IMR-90 (cell line): ENCODE data around the gene NETO2. TPM values are rescaled to one million over a fixed set of nuclear protein-coding genes. Genes with fewer than 3 reads are reported as not detected.
A peak's percentile ranks its signal among the peaks of the same experiment; 100 is the strongest.

ENCODE experiments used
- ATAC-seq: fragments of 200-7000 bp; cut with Tn5 transposase; 2 replicates; pipeline ENCODE4 v1.9.1; 2020; ENCODE audit warnings: low read depth, mild to moderate bottlenecking, moderate library complexity
- BruUV-seq: library from RNA; stranded (reverse); fragments of 400-500 nt; replicated peaks from 2 replicates; lab custom pipeline; 2021; lab: Mats Ljungman, UMichigan
- CTCF ChIA-PET: fragments of 300-600 bp; formaldehyde crosslinking; extraction: SDS; loops from one replicate; lab custom pipeline; 2021; ENCODE audit warnings: antibody characterized with exemption; lab: Yijun Ruan, JAX
- POLR2A ChIA-PET: fragments of 300-600 bp; sonication (Branson Sonifier 250); formaldehyde crosslinking; loops from one replicate; lab custom pipeline; 2022; ENCODE audit warnings: antibody characterized with exemption; ENCODE audit not compliant: unreplicated experiment; lab: Charles Lee
- DNase-seq: peaks from one replicate; pipeline ENCODE4 v3.0.0; 2013
- H2AFZ ChIP-seq: replicated peaks from 2 replicates; pipeline ENCODE3; 2013; ENCODE audit warnings: low read length, mild to moderate bottlenecking; ENCODE audit not compliant: poor library complexity
- H2AK5ac ChIP-seq: 2 replicates; pipeline ENCODE4 v1.6.1; 2013; ENCODE audit warnings: low read depth, low read length, inconsistent platforms
- H2AK9ac ChIP-seq: replicated peaks from 2 replicates; pipeline ENCODE3; 2013; ENCODE audit warnings: mild to moderate bottlenecking, low read depth, low read length, moderate library complexity; ENCODE audit not compliant: poor library complexity
- H2BK120ac ChIP-seq: 2 replicates; pipeline ENCODE4 v1.6.1; 2013; ENCODE audit warnings: low read depth, low read length, inconsistent platforms
- H2BK15ac ChIP-seq: 3 replicates; pipeline ENCODE4 v1.6.1; 2013; ENCODE audit warnings: low read depth, low read length, inconsistent platforms
- H2BK20ac ChIP-seq: 2 replicates; pipeline ENCODE4 v1.6.1; 2013; ENCODE audit warnings: low read depth, mild to moderate bottlenecking, inconsistent platforms, low read length, moderate library complexity
- H2BK5ac ChIP-seq: 2 replicates; pipeline ENCODE4 v1.6.1; 2013; ENCODE audit warnings: mild to moderate bottlenecking, low read depth, low read length, inconsistent platforms; ENCODE audit not compliant: poor library complexity, severe bottlenecking
- H3K14ac ChIP-seq: replicated peaks from 2 replicates; pipeline ENCODE4 v1.6.1; 2013; ENCODE audit warnings: low read depth, low read length, inconsistent platforms
- H3K18ac ChIP-seq: 2 replicates; pipeline ENCODE4 v1.6.1; 2013; ENCODE audit warnings: low read depth, low read length, control low read depth
- H3K23ac ChIP-seq: 2 replicates; pipeline ENCODE4 v1.6.1; 2013; ENCODE audit warnings: low read depth, low read length, inconsistent platforms
- H3K27ac ChIP-seq: 2 replicates; pipeline ENCODE4 v1.5.1; 2013; ENCODE audit warnings: mild to moderate bottlenecking, control low read depth, low read length; ENCODE audit not compliant: insufficient read depth
- H3K27me3 ChIP-seq: 2 replicates; pipeline ENCODE4 v1.6.1; 2013; ENCODE audit warnings: low read length; ENCODE audit not compliant: control insufficient read depth, insufficient read depth
- H3K36me3 ChIP-seq: 2 replicates; pipeline ENCODE4 v1.6.1; 2013; ENCODE audit warnings: low read length, mixed read lengths; ENCODE audit not compliant: control insufficient read depth, insufficient read depth
- H3K4ac ChIP-seq: 2 replicates; pipeline ENCODE4 v1.6.1; 2013; ENCODE audit warnings: low read depth, low read length, inconsistent platforms
- H3K4me1 ChIP-seq: 2 replicates; pipeline ENCODE4 v1.6.1; 2013; ENCODE audit warnings: low read length, mixed read lengths; ENCODE audit not compliant: control insufficient read depth, insufficient read depth
- H3K4me2 ChIP-seq: 2 replicates; pipeline ENCODE4 v1.6.1; 2013; ENCODE audit warnings: low read depth, mild to moderate bottlenecking, control low read depth, low read length, moderate library complexity
- H3K4me3 ChIP-seq: 2 replicates; pipeline ENCODE4 v1.5.1; 2013; ENCODE audit warnings: low read depth, mild to moderate bottlenecking, control low read depth, low read length, moderate library complexity; ENCODE audit not compliant: insufficient read depth
- H3K56ac ChIP-seq: 2 replicates; pipeline ENCODE4 v1.6.1; 2013; ENCODE audit warnings: low read length, inconsistent platforms; ENCODE audit not compliant: insufficient read depth; ENCODE audit errors: extremely low read depth
- H3K79me1 ChIP-seq, 2 experiments: 2 replicates each; pipeline ENCODE4 v1.6.1; 2013; ENCODE audit warnings: low read length in 2 of 2, inconsistent platforms in 1 of 2, low read depth in 1 of 2
- H3K9ac ChIP-seq: 2 replicates; pipeline ENCODE4 v1.6.1; 2013; ENCODE audit warnings: low read depth, low read length, control low read depth
- H3K9me1 ChIP-seq: 2 replicates; pipeline ENCODE4 v1.6.1; 2013; ENCODE audit warnings: low read length, inconsistent platforms; ENCODE audit not compliant: insufficient read depth
- H3K9me3 ChIP-seq: 2 replicates; pipeline ENCODE4 v1.6.1; 2013; ENCODE audit warnings: low read length; ENCODE audit not compliant: control insufficient read depth, insufficient read depth
- H4K20me1 ChIP-seq: 2 replicates; pipeline ENCODE4 v1.6.1; 2013; ENCODE audit warnings: low read length, inconsistent platforms; ENCODE audit not compliant: insufficient read depth
- H4K5ac ChIP-seq: 2 replicates; pipeline ENCODE4 v1.6.1; 2013; ENCODE audit warnings: mild to moderate bottlenecking, low read depth, low read length, control low read depth
- H4K8ac ChIP-seq, 2 experiments: 2 replicates each; pipeline ENCODE4 v1.6.1; 2013; ENCODE audit warnings: low read depth in 2 of 2, low read length in 2 of 2, control low read depth in 1 of 2, inconsistent platforms in 1 of 2
- H4K91ac ChIP-seq: 2 replicates; pipeline ENCODE4 v1.6.1; 2013; ENCODE audit warnings: low read depth, low read length, inconsistent platforms; ENCODE audit not compliant: insufficient read depth
- ELK1 ChIP-seq: fragments of 150-350 bp; IDR thresholded peaks from 2 replicates; pipeline ENCODE4 v1.6.1; 2016; ENCODE audit warnings: low read depth, mild to moderate bottlenecking, low read length, moderate library complexity, borderline replicate concordance
- MAFK ChIP-seq: IDR thresholded peaks from 2 replicates; pipeline ENCODE4 v1.6.1; 2012; ENCODE audit warnings: low read depth, low read length, improper control_type of control experiment
- WGBS, 2 experiments: methylation state at CpG; one replicate each; pipeline versions ENCODE4 v1.1.5 to v1.1.7; 2013; ENCODE audit warnings: missing lambda C conversion rate in 2 of 2; ENCODE audit not compliant: insufficient read length in 1 of 2; ENCODE audit errors: extremely low coverage in 2 of 2; 5-methylcytosine and 5-hydroxymethylcytosine counted together
- dilution Hi-C: fragments of 300-500 bp; cut with HindIII; formaldehyde crosslinking; loops from one replicate; pipeline ENCODE4 v1.14.3; 2018; ENCODE audit warnings: low sequenced_read_pairs; ENCODE audit not compliant: unreplicated experiment
- in situ Hi-C: fragments of 300-500 bp; cut with MboI; formaldehyde crosslinking; loops from 3 replicates; pipeline ENCODE4 v1.14.3; 2019; ENCODE audit warnings: low sequenced_read_pairs, inconsistent platforms, mixed read lengths
- intact Hi-C: fragments of 100-400 bp; cut with micrococcal nuclease; formaldehyde crosslinking; loops from 2 replicates; pipeline ENCODE4 v1.10.0; 2022
- polyA plus RNA-seq, 3 experiments: library from polyadenylated mRNA; depleted of rRNA; stranded (reverse); fragments of >200 nt; gene quantifications; 2 replicates each; pipeline ENCODE4 v1.2.3, GENCODE V29; 2012; ENCODE audit warnings: low replicate concordance in 1 of 3
- total RNA-seq: library from RNA; depleted of rRNA; stranded (reverse); fragments of >200 nt; gene quantifications from 2 replicates; pipeline ENCODE4 v1.2.3, GENCODE V29; 2012

The NETO2 gene
- total and polyA plus RNA-seq, 2 of the 4 experiments (the other 2 are of a cell fraction): 38.5 to 39.3 TPM

GRCh38 chr16:47140686-47141085, 3.1 kb downstream of the NETO2 start:
- H2BK20ac ChIP-seq: no peak overlapping the region
- BruUV-seq: no TSS peak

More at GRCh38 chr16:47140686-47141085, 3.1 kb downstream of the NETO2 start:
- Histone ChIP-seq H3K23ac (no peak overlapping the region), H3K79me1 (peaks cover 9 to 26% of the 10 kb centered on the region in 2 experiments), H3K4ac (no peak overlapping the region), H3K36me3 (no peaks in the 10 kb centered on the region), H2BK120ac (no peak overlapping the region), H3K27me3 (no peaks in the 10 kb centered on the region), H2BK15ac (no peak overlapping the region), H3K4me3 (no peak overlapping the region), H3K4me2 (no peak overlapping the region), H2BK5ac (no peak overlapping the region), H2AK5ac (no peak overlapping the region), H3K14ac (no peak overlapping the region), H3K9me1 (peaks cover 2% of the 10 kb centered on the region; the same call in 1 of the 2 replicates), H3K27ac (no peak overlapping the region), H4K8ac (no peak overlapping the region), H3K56ac (no peak overlapping the region), H3K4me1 (no peaks in the 10 kb centered on the region), H2AFZ (no peak overlapping the region), H4K5ac (no peak overlapping the region), H2AK9ac (no peak overlapping the region), H3K18ac (no peak overlapping the region), H4K20me1 (no peaks in the 10 kb centered on the region), H3K9ac (no peak overlapping the region), H3K9me3 (no peaks in the 10 kb centered on the region), H4K91ac (no peak overlapping the region)
- POLR2A ChIA-PET: no interaction called here
- ATAC-seq (no peak), DNase-seq (no peak)
- no CpG with 5 or more reads among the region's 4 CpGs for WGBS, 2 experiments
- in situ Hi-C loops (no loop called here), intact Hi-C loops (loop anchor here (1.0 to 10.0 kb wide), 9 partner anchors 172 to 1492 kb away; partner anchors contain the start of genes ABCC11 and LONP2), dilution Hi-C loops (no loop called here)
- no peak for TF ChIP-seq ELK1
- peak; percentile 13; the same call in 1 of the 2 replicates for TF ChIP-seq MAFK
- CTCF ChIA-PET: interaction anchor here (0.7 to 3.7 kb wide), 5 partner anchors 24 to 1024 kb away, joined by 3 to 26 read pairs (median 7); no protein-coding TSS in a partner anchor
